ENCODE data around the gene CSNK1E.

The CSNK1E gene

GRCh38 chr22:38327396-38327795 is 10.2 kb upstream of the CSNK1E start:
- no peak for DNase-seq

DNA sequence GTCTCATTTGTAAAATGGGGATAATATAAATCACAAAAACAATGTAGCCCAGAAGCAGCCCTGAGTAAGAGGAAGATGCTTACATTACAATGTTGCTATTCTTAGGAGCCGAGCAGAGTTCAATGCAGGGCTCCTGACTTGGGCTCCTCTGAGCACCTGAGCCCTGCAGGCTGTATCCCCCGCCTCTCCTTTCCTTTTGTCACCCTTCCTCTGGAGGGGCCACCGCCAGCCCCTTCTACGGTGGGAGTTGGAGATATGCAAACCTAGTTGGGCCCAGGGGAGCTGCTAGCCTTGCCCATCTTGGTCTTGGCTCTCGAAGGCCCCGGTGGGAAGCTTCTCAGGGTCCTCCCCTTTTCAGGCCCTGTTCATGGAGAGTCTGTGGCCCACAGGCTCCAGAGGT is 8.4 kb upstream of the CSNK1E start:
- no peak for DNase-seq

DNA sequence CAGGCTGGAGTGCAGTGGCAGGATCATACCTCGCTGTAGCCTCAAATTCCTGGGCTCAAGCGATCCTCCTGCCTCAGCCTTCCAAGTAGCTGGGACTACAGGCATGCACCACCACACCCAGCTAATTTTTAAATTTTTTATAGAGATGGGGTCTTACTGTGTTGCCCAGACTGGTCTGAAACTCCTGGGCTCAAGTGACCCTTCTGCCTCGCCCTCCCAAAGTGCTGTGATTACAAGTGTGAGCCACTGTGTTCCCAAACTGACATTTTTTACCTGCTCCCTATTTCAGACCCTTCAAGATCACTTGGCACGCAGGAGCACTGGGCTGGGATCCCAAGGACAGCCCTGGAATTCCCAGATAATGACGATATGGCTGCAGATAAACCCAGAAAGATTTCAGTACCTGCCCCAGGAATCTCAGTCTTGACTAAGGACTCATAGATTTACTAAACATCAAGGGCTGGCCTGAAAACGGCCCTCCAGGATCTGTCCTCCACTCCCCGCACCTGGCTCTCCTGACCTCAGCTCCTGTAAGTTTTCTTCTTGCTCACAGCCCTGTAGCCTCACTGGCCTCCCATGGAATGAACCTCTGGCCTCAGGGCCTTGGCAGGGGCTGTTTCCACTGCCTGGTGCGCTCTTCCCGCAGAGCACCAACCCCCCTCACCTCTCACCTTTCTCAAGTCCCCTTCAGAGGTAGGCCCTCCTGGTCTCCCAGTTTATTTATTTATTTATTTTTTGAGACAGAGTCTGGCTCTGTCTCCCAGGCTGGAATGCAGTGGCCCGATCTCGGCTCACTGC is 3.6 kb upstream of the CSNK1E start:
- no peak for DNase-seq

DNA sequence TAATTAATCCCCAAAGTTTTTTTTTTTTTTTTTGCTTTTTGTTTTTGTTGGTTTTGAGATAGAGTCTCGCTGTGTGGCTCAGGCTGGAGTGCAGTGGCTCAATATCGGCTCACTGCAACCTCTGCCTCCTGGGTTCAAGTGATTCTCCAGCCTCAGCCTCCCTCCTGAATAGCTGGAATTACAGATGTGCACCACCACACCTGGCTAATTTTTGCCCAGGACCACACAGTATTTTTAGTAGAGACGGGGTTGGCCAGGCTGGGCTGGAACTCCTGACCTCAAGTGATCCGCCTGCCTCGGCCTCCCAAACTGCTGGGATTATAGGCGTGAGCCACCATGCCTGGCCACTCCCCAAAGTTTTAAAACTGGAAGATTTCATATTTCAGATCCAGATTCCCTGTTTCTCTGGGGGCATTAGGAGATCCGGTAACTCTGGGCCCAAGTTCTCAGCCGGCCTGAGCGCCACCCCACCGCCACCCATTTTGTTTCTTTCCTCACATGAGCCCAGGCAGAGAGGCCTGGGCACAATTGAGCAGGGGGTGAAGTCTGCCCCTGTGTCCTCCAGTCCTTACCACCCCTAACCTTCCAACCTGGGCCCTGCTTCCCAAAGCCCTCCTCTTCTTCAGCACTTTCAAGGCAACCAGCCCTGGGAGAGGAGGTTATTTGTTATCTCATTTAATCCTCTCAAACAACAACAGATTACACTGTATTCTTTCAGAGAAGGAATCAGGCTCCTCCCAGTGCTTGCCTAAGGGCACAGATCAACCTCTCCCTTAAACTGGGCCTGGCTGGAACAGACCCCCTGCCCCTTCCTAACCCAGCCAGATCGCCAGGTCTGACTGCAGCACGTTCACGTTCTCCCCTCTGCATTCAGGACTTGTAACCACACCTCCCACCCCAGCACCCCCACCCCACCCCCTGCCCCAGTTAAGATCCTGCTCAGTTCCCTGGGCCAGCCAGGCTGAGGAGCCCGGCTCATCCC is 1.9 kb upstream of the CSNK1E start:
- no peak for DNase-seq

GRCh38 chr22:38317995-38318715 is 922 bp upstream of the CSNK1E start:
- DNase-seq, result no peak

DNA sequence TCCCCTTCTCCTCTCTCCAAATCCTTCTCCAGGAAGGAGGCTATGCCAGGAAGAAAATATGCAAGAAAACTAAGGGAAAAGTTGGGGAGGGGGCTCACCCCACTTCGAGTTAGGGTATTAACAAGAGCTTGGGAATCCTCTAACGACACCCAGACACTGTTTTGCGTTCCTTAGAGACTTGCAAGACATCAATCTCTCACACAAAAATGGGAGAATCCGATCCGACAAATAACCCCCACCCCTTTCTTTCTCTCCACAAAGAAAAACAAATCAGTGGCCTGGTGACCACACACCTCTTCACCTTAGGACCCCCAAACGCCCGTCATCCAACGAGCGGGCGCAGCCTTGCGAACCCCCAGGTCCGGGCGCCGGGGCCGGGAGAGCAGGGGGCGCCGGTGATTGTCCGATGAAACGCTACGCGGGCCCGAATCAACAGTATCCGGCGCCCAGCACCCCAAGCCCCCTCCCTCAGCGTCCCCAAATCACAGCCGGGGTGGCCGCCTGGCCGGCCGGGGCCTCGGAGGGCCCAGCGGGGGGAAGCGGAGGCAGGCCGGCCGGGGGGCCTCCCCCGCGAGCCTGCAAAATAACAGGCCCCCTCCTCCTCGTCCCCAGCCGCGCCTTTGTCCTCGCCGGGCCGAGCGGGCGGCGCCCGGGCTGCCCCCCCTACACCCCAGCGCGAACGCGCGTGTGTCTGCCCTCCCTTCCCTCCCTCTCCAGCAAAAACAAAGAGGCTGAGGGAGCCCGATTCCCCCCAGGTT is 690 bp downstream of the CSNK1E start:
- DNase-seq, result peak; percentile 51

DNA sequence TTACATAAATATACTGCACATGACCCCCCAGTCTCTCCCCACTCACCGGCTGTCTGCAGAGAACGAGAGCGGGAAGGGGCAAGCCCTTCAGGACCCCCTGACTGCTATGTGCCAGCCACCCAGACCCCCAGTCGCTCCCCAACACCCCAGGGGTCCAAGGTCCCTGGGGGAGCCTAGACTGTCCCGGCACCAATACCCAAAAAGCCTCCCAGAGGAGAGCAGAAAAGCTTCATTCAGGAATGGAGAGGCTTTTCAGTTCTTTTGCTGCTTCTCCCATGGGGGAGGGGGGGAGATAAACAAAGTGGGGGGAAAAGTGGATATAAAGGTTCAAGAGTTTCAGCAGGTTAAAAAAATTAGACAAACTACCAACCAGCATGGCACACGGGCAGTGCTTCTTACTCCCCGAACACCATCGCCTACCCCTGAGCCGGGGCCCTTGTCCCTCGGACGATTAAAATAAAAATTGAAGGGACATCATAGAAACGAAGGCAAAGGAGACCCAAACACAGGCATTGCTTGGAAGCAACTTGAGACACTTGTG is 1.3 kb downstream of the CSNK1E start:
- DNase-seq, result no peak

- no peak for DNase-seq
These were observed 2.1 kb downstream of the CSNK1E start for GRCh38 chr22:38314933-38315822.

GRCh38 chr22:38314051-38314932 is 2.9 kb downstream of the CSNK1E start:
- DNase-seq, result no peak

- no peak for DNase-seq
These were observed 3.8 kb downstream of the CSNK1E start for GRCh38 chr22:38313384-38313955.

- DNase-seq, result no peak
These were observed 4.9 kb downstream of the CSNK1E start for GRCh38 chr22:38312261-38312800.

DNA sequence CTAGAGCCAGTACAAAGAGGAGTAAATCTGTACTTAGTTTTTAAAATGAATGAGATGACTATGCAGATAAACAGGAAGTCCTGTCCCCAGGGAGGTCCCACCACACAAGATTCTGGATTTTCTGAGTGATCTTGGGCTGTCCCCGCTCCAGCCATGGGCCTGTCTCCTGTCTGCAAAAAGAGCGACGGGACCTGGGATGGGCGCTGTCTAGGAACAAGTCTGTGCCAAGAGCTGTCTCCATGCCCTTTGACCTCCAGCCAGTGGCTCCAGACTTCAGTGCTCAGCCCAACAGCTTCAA is 6.0 kb downstream of the CSNK1E start:
- DNase-seq, result no peak

DNA sequence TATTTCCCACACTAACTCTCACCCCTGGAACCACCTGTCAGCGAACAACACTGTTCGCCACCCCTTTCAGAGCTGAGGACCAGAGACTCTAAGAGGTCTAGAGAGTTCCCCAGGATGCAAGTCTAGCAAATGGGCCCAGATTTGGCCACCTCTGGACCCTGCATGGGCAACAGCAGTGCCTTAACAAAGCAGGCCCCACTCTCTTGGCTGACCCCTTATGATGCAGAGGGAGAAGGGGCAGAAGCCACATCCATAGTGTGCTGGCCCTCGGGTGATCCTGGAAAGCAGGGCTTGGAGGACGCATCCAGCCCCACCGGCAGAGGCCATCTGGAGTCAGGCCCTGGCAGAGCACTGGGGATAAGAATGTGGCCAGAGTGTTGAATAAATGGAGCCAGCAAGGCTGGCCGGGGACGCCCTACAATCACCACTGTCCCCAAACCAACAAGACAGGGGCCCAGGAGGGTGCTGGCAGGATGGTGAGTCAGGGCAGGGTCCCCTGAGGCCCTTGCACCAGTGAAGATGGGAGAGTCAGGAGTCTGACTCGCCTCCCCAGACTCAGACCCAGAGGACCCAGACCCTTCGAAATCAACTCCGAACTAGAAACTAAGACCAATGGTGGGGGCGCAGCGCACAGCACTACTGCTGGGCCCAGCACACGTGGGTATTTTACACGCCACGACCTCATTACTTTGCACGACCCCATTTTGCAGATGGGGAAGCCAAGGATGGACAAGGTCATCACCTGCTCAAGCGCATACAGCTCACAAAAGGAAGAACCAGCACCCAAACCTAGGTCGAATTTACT is 6.5 kb downstream of the CSNK1E start:
- no peak for DNase-seq

DNA sequence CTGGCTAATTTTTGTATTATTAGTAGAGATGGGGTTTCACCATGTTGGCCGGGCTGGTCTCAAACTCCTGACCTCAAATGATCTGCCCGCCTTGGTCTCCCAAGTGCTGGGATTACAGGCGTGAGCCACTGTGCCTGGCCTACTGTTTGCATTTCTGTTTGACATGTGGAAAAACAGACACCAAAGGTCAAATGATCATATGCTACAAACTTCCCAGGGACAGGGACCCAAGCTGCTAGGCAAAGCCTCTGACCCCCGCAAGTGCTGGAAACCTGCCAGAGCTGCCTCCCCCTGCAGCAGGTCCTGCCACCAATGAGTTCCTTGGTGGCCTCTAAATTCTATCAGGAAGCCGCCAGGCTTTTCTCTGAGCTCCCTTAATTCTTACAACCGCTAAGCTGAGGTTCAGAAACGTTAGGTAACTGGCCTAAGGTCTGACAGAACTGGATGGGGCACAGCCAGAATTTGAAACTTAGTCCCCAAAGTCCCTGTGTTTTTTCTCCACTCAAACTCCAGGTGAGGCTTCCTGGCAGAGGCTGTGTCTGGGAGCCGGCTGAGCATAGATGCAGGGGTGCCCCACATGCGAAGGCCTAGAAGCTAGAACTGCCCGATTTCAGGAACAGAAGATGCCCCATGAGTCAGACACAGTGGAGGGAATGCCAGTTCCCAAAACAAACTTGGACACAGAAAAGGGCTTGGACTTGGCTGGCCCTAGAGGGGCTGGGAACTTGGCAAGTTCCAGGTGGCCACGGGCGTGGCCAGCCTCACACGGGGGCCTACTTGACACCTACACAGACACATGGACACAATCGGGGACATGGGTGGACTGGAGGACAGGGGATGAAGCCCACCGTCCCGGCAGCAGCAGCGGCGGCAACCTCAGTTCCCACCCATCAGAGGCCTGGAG is 7.4 kb downstream of the CSNK1E start:
- DNase-seq, result no peak

DNA sequence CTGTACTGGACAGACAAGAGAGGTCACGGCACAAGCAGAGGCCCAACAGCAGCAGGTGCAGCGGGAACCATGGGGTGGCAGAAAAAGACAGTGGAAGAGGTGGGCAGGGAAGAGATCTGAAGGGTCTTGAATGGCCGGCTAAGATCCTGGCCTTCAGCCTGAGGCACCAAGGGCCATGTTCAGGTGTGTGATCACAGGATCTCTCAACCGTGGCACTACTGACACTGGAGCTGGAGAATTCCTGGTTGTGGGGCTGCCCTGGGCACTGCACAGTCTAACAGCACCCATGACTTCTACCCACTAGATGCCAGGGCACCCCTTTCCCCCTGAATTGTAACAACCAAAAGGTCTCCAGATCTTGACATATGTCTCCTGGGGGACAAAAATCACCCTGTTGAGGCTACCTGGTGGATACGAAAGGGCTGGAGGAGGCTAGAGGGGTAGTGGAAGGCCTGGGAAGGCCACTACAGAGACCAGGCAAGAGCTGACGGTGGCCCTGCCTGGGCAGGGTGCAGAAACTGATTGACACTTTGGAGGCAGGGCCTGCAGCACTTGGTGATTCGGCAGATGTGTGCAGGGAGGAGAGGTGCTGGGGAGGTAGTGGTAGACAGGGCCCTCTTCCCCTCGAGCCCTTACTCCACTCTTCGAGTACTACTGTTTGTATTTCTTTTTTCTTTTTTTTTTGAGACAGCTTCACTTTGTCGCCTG is 8.3 kb downstream of the CSNK1E start:
- no peak for DNase-seq

Measured in T-helper 9 cell (primary cell).